ENCODE results near the gene HNRNPUL1.

GRCh38 chr19:41334793-41335192, 70.6 kb downstream of the HNRNPUL1 start:
- TF ChIP-seq, protein P1, sequence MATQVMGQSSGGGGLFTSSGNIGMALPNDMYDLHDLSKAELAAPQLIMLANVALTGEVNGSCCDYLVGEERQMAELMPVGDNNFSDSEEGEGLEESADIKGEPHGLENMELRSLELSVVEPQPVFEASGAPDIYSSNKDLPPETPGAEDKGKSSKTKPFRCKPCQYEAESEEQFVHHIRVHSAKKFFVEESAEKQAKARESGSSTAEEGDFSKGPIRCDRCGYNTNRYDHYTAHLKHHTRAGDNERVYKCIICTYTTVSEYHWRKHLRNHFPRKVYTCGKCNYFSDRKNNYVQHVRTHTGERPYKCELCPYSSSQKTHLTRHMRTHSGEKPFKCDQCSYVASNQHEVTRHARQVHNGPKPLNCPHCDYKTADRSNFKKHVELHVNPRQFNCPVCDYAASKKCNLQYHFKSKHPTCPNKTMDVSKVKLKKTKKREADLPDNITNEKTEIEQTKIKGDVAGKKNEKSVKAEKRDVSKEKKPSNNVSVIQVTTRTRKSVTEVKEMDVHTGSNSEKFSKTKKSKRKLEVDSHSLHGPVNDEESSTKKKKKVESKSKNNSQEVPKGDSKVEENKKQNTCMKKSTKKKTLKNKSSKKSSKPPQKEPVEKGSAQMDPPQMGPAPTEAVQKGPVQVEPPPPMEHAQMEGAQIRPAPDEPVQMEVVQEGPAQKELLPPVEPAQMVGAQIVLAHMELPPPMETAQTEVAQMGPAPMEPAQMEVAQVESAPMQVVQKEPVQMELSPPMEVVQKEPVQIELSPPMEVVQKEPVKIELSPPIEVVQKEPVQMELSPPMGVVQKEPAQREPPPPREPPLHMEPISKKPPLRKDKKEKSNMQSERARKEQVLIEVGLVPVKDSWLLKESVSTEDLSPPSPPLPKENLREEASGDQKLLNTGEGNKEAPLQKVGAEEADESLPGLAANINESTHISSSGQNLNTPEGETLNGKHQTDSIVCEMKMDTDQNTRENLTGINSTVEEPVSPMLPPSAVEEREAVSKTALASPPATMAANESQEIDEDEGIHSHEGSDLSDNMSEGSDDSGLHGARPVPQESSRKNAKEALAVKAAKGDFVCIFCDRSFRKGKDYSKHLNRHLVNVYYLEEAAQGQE (IDR thresholded peaks at IDR 0.05; ENCODE audit: low read depth), result no peak
- TF ChIP-seq CEBPB (IDR thresholded peaks at IDR 0.05), result no peak
- no peak for TF ChIP-seq TCF12 (IDR thresholded peaks at IDR 0.05; ENCODE audit: low read depth)
- TF ChIP-seq EP300 (IDR thresholded peaks at IDR 0.05; ENCODE audit: borderline replicate concordance), result no peak
- TF ChIP-seq ZBTB7A (IDR thresholded peaks at IDR 0.05; ENCODE audit: low read depth), result no peak
- no peak for TF ChIP-seq TEAD4 (IDR thresholded peaks at IDR 0.05)
- TF ChIP-seq, protein P2, sequence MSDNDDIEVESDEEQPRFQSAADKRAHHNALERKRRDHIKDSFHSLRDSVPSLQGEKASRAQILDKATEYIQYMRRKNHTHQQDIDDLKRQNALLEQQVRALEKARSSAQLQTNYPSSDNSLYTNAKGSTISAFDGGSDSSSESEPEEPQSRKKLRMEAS (IDR thresholded peaks at IDR 0.05), result no peak
- no peak for TF ChIP-seq YY1 (IDR thresholded peaks at IDR 0.05; ENCODE audit: low read depth)
